Epithelial cell of proximal tubule (primary cell): ENCODE measurements around the gene CXorf49B. TPM values are rescaled to one million over a fixed set of nuclear protein-coding genes. Genes with fewer than 3 reads are reported as not detected.

Experiments
- DNase-seq: peaks from one replicate; pipeline ENCODE4 v3.0.0-alpha.2; 2011; ENCODE audit warnings: low read depth
- H3K4me3 ChIP-seq: 2 replicates; pipeline ENCODE4 v1.5.1; 2011; ENCODE audit warnings: low read depth, mild to moderate bottlenecking, low read length
- total RNA-seq: library from RNA; depleted of rRNA; stranded (reverse); fragments of >200 nt; gene quantifications from 2 replicates; pipeline ENCODE4 v1.2.3, GENCODE V29; 2015
- TF ChIP-seq, protein P1 (sequence below): conservative IDR thresholded peaks from 2 replicates; pipeline ENCODE4 v1.5.1; 2012; ENCODE audit warnings: low read depth, mild to moderate bottlenecking, low read length

Gene CXorf49B
- total RNA-seq, 1 donor from 2014 or later = not detected

DNA sequence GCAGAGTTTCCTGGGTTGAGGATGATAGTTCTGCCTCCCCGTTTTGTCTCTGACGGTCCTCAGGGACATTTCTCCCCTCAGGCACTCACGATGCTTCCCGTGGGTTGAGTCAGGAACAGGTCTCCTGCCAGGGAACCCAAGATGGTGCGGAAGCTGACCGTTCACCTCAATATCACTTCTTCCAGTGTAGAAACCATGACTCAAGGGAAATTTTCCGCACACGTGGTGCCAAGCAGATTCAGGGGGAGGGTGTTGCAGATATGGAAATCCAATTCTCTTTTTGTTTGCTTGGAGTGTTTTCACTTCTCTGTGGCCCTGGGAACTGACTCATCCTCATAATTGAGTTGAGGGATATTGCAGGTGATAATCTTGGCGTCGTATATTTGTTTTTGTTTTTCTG is 46.7 kb downstream of the CXorf49B start:
- no peak for DNase-seq
- TF ChIP-seq, protein P1, sequence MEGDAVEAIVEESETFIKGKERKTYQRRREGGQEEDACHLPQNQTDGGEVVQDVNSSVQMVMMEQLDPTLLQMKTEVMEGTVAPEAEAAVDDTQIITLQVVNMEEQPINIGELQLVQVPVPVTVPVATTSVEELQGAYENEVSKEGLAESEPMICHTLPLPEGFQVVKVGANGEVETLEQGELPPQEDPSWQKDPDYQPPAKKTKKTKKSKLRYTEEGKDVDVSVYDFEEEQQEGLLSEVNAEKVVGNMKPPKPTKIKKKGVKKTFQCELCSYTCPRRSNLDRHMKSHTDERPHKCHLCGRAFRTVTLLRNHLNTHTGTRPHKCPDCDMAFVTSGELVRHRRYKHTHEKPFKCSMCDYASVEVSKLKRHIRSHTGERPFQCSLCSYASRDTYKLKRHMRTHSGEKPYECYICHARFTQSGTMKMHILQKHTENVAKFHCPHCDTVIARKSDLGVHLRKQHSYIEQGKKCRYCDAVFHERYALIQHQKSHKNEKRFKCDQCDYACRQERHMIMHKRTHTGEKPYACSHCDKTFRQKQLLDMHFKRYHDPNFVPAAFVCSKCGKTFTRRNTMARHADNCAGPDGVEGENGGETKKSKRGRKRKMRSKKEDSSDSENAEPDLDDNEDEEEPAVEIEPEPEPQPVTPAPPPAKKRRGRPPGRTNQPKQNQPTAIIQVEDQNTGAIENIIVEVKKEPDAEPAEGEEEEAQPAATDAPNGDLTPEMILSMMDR = no peak
- no peak overlapping the region for H3K4me3 ChIP-seq

DNA sequence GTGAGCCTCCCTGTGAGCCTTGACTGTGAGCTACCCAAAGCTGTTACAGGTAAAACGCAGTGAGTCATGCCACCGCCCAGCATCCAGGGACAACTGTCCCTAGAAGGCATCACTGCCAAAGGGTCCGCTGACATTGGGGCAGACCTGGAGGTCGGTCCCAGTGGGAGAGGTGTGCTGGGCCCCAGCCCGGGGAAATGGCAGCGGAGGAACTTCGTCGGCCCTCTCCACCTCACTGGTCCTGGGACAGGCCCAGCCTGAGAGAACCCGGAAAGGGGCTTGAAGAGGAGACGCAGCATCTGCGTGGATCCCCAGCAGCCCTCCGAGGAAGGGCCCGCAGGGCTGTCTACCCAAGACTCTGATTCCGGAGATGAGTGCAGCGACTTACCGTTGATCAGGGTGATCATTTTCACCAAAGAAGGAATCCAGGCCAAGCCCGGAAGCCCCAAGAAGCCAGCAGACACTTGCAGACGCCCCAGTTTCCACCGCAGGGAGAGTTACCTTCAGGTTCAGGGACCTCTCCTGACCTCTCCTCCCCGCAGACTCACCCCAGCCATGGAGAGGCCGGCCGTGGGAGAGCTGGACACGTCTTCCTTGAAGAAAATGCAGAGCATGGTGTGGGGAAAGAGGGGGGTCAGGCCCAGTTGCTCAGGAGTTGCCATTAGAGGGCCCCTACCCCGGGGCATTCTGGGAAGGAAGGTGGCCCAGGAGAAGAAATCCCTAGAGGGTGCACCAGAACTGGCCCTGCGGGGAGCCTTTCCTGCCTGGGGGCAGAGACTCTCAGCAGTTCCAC is 51.2 kb downstream of the CXorf49B start:
- no peak for DNase-seq
- TF ChIP-seq, protein P1 = no peak
- no peak overlapping the region for H3K4me3 ChIP-seq

DNA sequence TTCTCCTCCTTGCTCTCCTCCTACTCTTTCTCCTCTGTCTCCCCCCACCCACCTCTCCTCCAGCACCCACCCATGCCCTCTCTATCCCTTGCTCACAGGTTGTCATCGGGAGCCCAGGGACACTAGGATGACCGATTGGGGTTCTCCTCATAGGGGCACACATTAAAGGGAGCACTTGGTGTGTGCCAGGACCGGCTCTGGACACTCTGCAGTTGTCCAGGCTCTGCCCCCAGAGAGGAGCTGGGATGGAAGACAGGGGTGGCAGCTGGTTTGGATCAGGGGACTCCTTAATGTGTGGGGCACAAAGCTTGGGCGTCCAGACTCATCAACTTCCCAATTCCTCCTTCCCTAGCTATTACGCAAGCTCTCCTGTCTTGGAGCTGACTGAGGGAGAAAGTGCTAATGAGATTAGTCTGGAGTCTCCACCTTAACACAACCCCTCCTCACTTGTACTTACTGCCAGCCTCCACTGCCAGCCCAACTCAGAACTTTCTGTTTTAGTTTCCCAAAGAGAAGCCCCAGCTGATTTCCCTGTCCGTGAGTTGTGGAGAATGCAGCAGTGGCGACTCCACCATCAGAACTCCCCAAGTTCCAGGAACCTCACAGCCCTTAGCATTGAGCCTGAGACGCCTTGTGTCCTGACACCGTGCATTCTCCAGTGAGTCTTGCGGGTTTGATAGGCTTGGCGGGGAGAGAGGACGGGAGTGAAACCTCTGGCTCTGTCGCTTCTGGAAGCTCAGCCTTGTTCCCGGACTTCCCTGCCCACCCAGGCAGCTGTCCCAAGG is 52.2 kb downstream of the CXorf49B start:
- no peak for DNase-seq
- TF ChIP-seq, protein P1 = no peak
- no peak overlapping the region for H3K4me3 ChIP-seq

DNA sequence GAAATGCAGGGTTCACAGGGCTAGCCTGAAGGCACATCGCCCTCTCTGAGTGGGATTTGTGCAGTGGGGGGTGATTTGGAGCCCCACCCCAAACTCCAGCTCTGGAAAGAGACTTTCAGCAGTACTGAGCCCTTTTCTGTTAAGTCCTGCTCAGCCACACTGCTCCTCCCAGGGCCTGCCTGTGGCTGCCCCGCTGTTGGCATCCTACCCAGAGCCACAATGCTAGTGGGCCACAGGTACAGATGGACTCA is 52.7 kb downstream of the CXorf49B start:
- no peak overlapping the region for H3K4me3 ChIP-seq

More for the DNA sequence above, 52.7 kb downstream of the CXorf49B start:
- TF ChIP-seq, protein P1 = no peak
- DNase-seq = no peak

Other genes with a start within 250 kb of the CXorf49B start
- 42.5 and 49.6 TPM in 2 replicates for gene OGT, start 230.2 kb upstream of the CXorf49B start, total RNA-seq
- 0.14 and 0.52 TPM in 2 replicates for gene GCNA, start 184.9 kb upstream of the CXorf49B start, total RNA-seq
- gene CXCR3, start 144.8 kb upstream of the CXorf49B start, total RNA-seq = not detected in 2 replicates
- 15.4 and 70.9 TPM in 2 replicates for gene CXorf49, start 45.1 kb upstream of the CXorf49B start, total RNA-seq
- 1.0 and 1.1 TPM in 2 replicates for gene NHSL2, start 147.5 kb downstream of the CXorf49B start, total RNA-seq